Mammary epithelial cell (primary cell): ENCODE measurements around the gene DIAPH2.

Source experiments
- CTCF ChIP-seq, 2 donors: IDR thresholded peaks in 1 of 2; conservative IDR thresholded peaks in 1 of 2; 2 replicates each; pipeline ENCODE4 v1.5.1; 2011 to 2012; ENCODE audit warnings: inconsistent platforms in 2 of 2, low read length in 2 of 2, mild to moderate bottlenecking in 2 of 2, control low read depth in 1 of 2, low read depth in 1 of 2; ENCODE audit not compliant: insufficient read depth in 1 of 2; ENCODE audit errors: extremely low read depth in 1 of 2
- EZH2 ChIP-seq: IDR thresholded peaks from 2 replicates; pipeline ENCODE4 v1.6.1; 2012; ENCODE audit warnings: low read length, inconsistent platforms, borderline replicate concordance

DNA sequence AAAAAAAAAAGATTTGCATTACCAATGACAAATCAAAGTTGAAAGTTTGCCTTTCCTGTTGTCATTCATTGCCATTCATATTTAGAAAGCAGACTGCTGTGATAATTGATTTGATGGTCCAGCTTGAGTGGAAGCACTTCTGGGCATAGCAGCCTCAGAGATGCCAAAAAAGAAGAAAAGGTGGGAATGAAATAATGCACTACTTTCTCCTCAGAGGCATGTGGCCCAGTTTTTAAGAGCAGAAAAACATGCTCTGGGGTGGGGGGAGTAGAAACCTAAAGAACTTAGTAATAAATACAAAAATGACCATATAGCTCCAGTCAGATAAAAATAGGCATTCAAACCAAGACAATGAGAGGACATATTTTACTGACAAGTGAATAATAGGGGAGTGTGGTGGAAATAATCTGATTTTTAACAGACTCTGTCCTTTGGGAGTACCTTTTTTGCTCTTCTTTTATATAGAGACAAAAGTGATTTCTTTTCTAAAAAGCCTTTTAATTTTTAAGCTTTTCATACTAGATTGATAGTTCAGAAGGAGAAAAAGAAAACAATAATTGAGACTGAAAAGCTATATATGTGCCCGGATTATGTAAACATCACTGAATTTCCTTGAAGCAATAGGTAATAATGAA is 798.1 kb downstream of the DIAPH2 start:
- TF ChIP-seq CTCF (conservative IDR thresholded peaks at IDR 0.05 in 1 of 2, IDR thresholded peaks at IDR 0.05 in 1 of 2; ENCODE audit: extremely low read depth in 1 of 2, insufficient read depth in 1 of 2, low read depth in 1 of 2, low read length in 2 of 2) (no peak), EZH2 (no peak)
